Large intestine (tissue), 3 donors: ENCODE measurements around the gene TNS2. TPM values are rescaled to one million over a fixed set of nuclear protein-coding genes. Genes with fewer than 3 reads are reported as not detected.
A peak's percentile ranks its signal among the peaks of the same experiment; 100 is the strongest.

ENCODE experiments used
- DNase-seq, 2 donors: peaks; one replicate each; pipeline versions ENCODE4 v3.0.0 to v3.0.0-alpha.2; 2013
- H3K27ac ChIP-seq: one replicate; pipeline ENCODE4 v1.5.1; 2013; ENCODE audit warnings: low read length
- H3K27me3 ChIP-seq: 2 replicates; pipeline ENCODE4 v1.6.1; 2013; ENCODE audit warnings: low read length; ENCODE audit not compliant: control insufficient read depth, insufficient read depth
- H3K36me3 ChIP-seq: 2 replicates; pipeline ENCODE4 v1.6.1; 2013; ENCODE audit warnings: low read length; ENCODE audit not compliant: control insufficient read depth, insufficient read depth
- H3K4me1 ChIP-seq: one replicate; pipeline ENCODE4 v1.6.1; 2013; ENCODE audit warnings: low read length; ENCODE audit not compliant: control insufficient read depth, insufficient read depth
- H3K4me3 ChIP-seq: one replicate; pipeline ENCODE4 v1.5.1; 2013; ENCODE audit warnings: low read length
- H3K9me3 ChIP-seq: one replicate; pipeline ENCODE4 v1.6.1; 2013; ENCODE audit warnings: mild to moderate bottlenecking, low read depth, low read length, moderate library complexity; ENCODE audit not compliant: control insufficient read depth
- WGBS: methylation state at CpG from one replicate; pipeline ENCODE4 v1.1.5; 2013; ENCODE audit warnings: low lambda C conversion rate; ENCODE audit not compliant: insufficient coverage; 5-methylcytosine and 5-hydroxymethylcytosine counted together
- polyA plus RNA-seq: library from polyadenylated mRNA; unstranded; fragments of 120-200 nt; gene quantifications from one replicate; pipeline ENCODE4 v1.2.1, GENCODE V29; 2013

The TNS2 gene
- polyA plus RNA-seq, 1 donor = 43.5 TPM

- DNase-seq = no peak
- no peak overlapping the region for H3K27ac ChIP-seq
- peaks cover 36% of the 10 kb centered on the region for H3K36me3 ChIP-seq
- H3K9me3 ChIP-seq = no peaks in the 10 kb centered on the region
- H3K4me1 ChIP-seq = peaks cover 34% of the 10 kb centered on the region
- no peak overlapping the region for H3K4me3 ChIP-seq
- H3K27me3 ChIP-seq = no peaks in the 10 kb centered on the region
- WGBS = no CpG with 5 or more reads among the region's 7 CpGs
Observed at GRCh38 chr12:53056901-53057300, 7.0 kb downstream of the TNS2 start.

GRCh38 chr12:53057816-53058500, 8.1 kb downstream of the TNS2 start:
- Histone ChIP-seq H3K9me3 (no peaks in the 10 kb centered on the region), H3K27ac (no peak overlapping the region), H3K27me3 (no peaks in the 10 kb centered on the region), H3K36me3 (peaks cover 41% of the 10 kb centered on the region), H3K4me1 (peaks cover 28% of the 10 kb centered on the region), H3K4me3 (no peak overlapping the region)
- DNase-seq = no peak
- no CpG with 5 or more reads among the region's 13 CpGs for WGBS

GRCh38 chr12:53058674-53059433, 9.0 kb downstream of the TNS2 start:
- Histone ChIP-seq H3K4me3 (no peak overlapping the region), H3K27ac (no peak overlapping the region), H3K4me1 (peaks cover 19% of the 10 kb centered on the region), H3K27me3 (no peaks in the 10 kb centered on the region), H3K9me3 (no peaks in the 10 kb centered on the region), H3K36me3 (peaks cover 49% of the 10 kb centered on the region)
- no CpG with 5 or more reads among the region's 35 CpGs for WGBS
- DNase-seq = no peak

GRCh38 chr12:53059434-53060063, 9.7 kb downstream of the TNS2 start:
- no peaks in the 10 kb centered on the region for H3K27me3 ChIP-seq
- WGBS = no CpG with 5 or more reads among the region's 24 CpGs
- no peaks in the 10 kb centered on the region for H3K9me3 ChIP-seq
- no peak for DNase-seq
- no peak overlapping the region for H3K4me3 ChIP-seq
- peaks cover 16% of the 10 kb centered on the region for H3K4me1 ChIP-seq
- H3K27ac ChIP-seq = no peak overlapping the region
- H3K36me3 ChIP-seq = peaks cover 56% of the 10 kb centered on the region

- no peak overlapping the region for H3K4me3 ChIP-seq
- H3K27ac ChIP-seq = no peak overlapping the region
- H3K27me3 ChIP-seq = no peaks in the 10 kb centered on the region
- DNase-seq = no peak
- WGBS = no CpG with 5 or more reads among the region's 17 CpGs
- H3K9me3 ChIP-seq = no peaks in the 10 kb centered on the region
- H3K4me1 ChIP-seq = peaks cover 16% of the 10 kb centered on the region
- H3K36me3 ChIP-seq = peaks cover 61% of the 10 kb centered on the region
Observed at GRCh38 chr12:53060064-53060720, 10.3 kb downstream of the TNS2 start.

- no peak overlapping the region for H3K27ac ChIP-seq
- WGBS = no CpG with 5 or more reads among the region's 18 CpGs
- no peaks in the 10 kb centered on the region for H3K27me3 ChIP-seq
Observed at GRCh38 chr12:53060721-53061276, 10.9 kb downstream of the TNS2 start.

GRCh38 chr12:53061404-53062010, 11.6 kb downstream of the TNS2 start:
- WGBS = no CpG with 5 or more reads among the region's 5 CpGs
- H3K27me3 ChIP-seq = no peaks in the 10 kb centered on the region
- H3K4me1 ChIP-seq = peaks cover 16% of the 10 kb centered on the region
- no peak overlapping the region for H3K4me3 ChIP-seq
- H3K36me3 ChIP-seq = peaks cover 68% of the 10 kb centered on the region
- no peaks in the 10 kb centered on the region for H3K9me3 ChIP-seq
- DNase-seq = peak in 1 of 2 donors; percentile 68
- H3K27ac ChIP-seq = no peak overlapping the region

More at GRCh38 chr12:53060721-53061276, 10.9 kb downstream of the TNS2 start:
- Histone ChIP-seq H3K36me3 (peaks cover 64% of the 10 kb centered on the region), H3K4me3 (no peak overlapping the region), H3K4me1 (peaks cover 16% of the 10 kb centered on the region), H3K9me3 (no peaks in the 10 kb centered on the region)
- DNase-seq = no peak

GRCh38 chr12:53062011-53062961, 12.4 kb downstream of the TNS2 start:
- no CpG with 5 or more reads among the region's 20 CpGs for WGBS
- Histone ChIP-seq H3K27ac (no peak overlapping the region), H3K4me1 (peaks cover 16% of the 10 kb centered on the region), H3K27me3 (no peaks in the 10 kb centered on the region), H3K4me3 (no peak overlapping the region), H3K36me3 (peaks cover 72% of the 10 kb centered on the region), H3K9me3 (no peaks in the 10 kb centered on the region)
- no peak for DNase-seq

GRCh38 chr12:53062977-53063707, 13.3 kb downstream of the TNS2 start:
- H3K4me3 ChIP-seq = no peak overlapping the region
- peaks cover 16% of the 10 kb centered on the region for H3K4me1 ChIP-seq
- peaks cover 75% of the 10 kb centered on the region for H3K36me3 ChIP-seq
- no peaks in the 10 kb centered on the region for H3K27me3 ChIP-seq
- no peak overlapping the region for H3K27ac ChIP-seq
- no peaks in the 10 kb centered on the region for H3K9me3 ChIP-seq
- WGBS = no CpG with 5 or more reads among the region's 14 CpGs
- no peak for DNase-seq
